Right ventricle myocardium inferior (tissue), 1 donor: ENCODE results near the gene CNTFR. TPM values are rescaled to one million over a fixed set of nuclear protein-coding genes. Genes with fewer than 3 reads are reported as not detected.

Experiments
- ATAC-seq: fragments of 200-7000 bp; cut with Tn5 transposase; one replicate; pipeline ENCODE4 v1.9.1; 2020; ENCODE audit warnings: mild to moderate bottlenecking, moderate library complexity
- DNase-seq: peaks from one replicate; pipeline ENCODE4 v3.0.0; 2021; ENCODE audit errors: missing footprints
- intact Hi-C: fragments of 100-400 bp; cut with DNase I; formaldehyde crosslinking; loops from one replicate; pipeline ENCODE4 v1.11.0; 2022
- total RNA-seq: library from RNA; stranded (reverse); fragmentation: NEBNext Ultra II Directional; extraction: Animal tissue kit (Norgen Biotek cat#: 25700); gene quantifications from one replicate; pipeline ENCODE4 v1.2.1, GENCODE V29; 2021
- donor health status: DM: no; HTN: yes; CAD: no; lungs with severe emphysema.

CNTFR gene
- total RNA-seq, 1 donor from 2014 or later, result 8.7 TPM

- DNase-seq (peak; percentile 41), ATAC-seq (no peak)
- intact Hi-C loops, result no loop called here
Measured at GRCh38 chr9:34623374-34624235, 34.1 kb upstream of the CNTFR start.

GRCh38 chr9:34620061-34620994 lies 30.8 kb upstream of the CNTFR start, which contains the start of gene DCTN3:
Gene DCTN3 (minus strand): TSS chr9:34620495. CDS start chr9:34620464, 31 bp downstream.
- intact Hi-C loops, result no loop called here
- ATAC-seq (peak; percentile 96), DNase-seq (peak; percentile 97)

- intact Hi-C loops, result loop anchor here (10.0 kb wide), 1 partner anchor 490 kb away; the partner anchor contains the start of gene DCAF12
- no peak for DNase-seq
- ATAC-seq, result no peak
Measured at GRCh38 chr9:34615132-34615531, 25.6 kb upstream of the CNTFR start.

GRCh38 chr9:34612788-34613390 lies 23.4 kb upstream of the CNTFR start:
- DNase-seq, result peak; percentile 86
- ATAC-seq, result peak; percentile 70
- intact Hi-C loops, result loop anchor here (1.0 to 10.0 kb wide), 2 partner anchors 21 to 488 kb away; partner anchors contain the start of gene DCAF12

- DNase-seq, result peak; percentile 95
- intact Hi-C loops, result loop anchor here (1.0 to 10.0 kb wide), 2 partner anchors 22 to 487 kb away; partner anchors contain the start of gene DCAF12
- ATAC-seq, result peak; percentile 95
Measured at GRCh38 chr9:34611811-34612787, 22.6 kb upstream of the CNTFR start, which contains the start of gene RPP25L. Gene RPP25L (minus strand): TSS chr9:34612097. CDS start chr9:34611296, 801 bp downstream.

GRCh38 chr9:34611251-34611810 lies 21.8 kb upstream of the CNTFR start:
- intact Hi-C loops, result loop anchor here (10.0 kb wide), 1 partner anchor 487 kb away; the partner anchor contains the start of gene DCAF12

GRCh38 chr9:34610434-34611206 lies 21.1 kb upstream of the CNTFR start:
- DNase-seq, result no peak
- peak; percentile 35 for ATAC-seq
- intact Hi-C loops, result loop anchor here (10.0 kb wide), 1 partner anchor 486 kb away; the partner anchor contains the start of gene DCAF12

More at GRCh38 chr9:34611251-34611810, 21.8 kb upstream of the CNTFR start:
- DNase-seq (no peak), ATAC-seq (peak; percentile 10)

- intact Hi-C loops, result no loop called here
Measured at GRCh38 chr9:34607331-34607730, 17.8 kb upstream of the CNTFR start.

GRCh38 chr9:34606905-34607304 lies 17.4 kb upstream of the CNTFR start:
- no peak for DNase-seq
- intact Hi-C loops, result no loop called here
- no peak for ATAC-seq

More at GRCh38 chr9:34607331-34607730, 17.8 kb upstream of the CNTFR start:
- DNase-seq, result no peak
- ATAC-seq, result no peak

GRCh38 chr9:34606190-34606589 lies 16.7 kb upstream of the CNTFR start:
- DNase-seq, result no peak
- intact Hi-C loops, result no loop called here

GRCh38 chr9:34603610-34604231 lies 14.2 kb upstream of the CNTFR start:
- intact Hi-C loops, result loop anchor here (2.0 to 5.0 kb wide), 2 partner anchors 55 to 271 kb away; no protein-coding TSS in a partner anchor
- peak; percentile 84 for ATAC-seq
- peak; percentile 90 for DNase-seq

More at GRCh38 chr9:34606190-34606589, 16.7 kb upstream of the CNTFR start:
- ATAC-seq, result no peak

GRCh38 chr9:34601937-34602573 lies 12.5 kb upstream of the CNTFR start:
- ATAC-seq, result no peak
- DNase-seq, result no peak
- intact Hi-C loops, result loop anchor here (2.0 to 5.0 kb wide), 2 partner anchors 53 to 270 kb away; no protein-coding TSS in a partner anchor

- DNase-seq (no peak), ATAC-seq (no peak)
- intact Hi-C loops, result loop anchor here (5.0 kb wide), 1 partner anchor 269 kb away; no protein-coding TSS in a partner anchor
Measured at GRCh38 chr9:34600908-34601307, 11.4 kb upstream of the CNTFR start.

- intact Hi-C loops, result loop anchor here (10.0 kb wide), 1 partner anchor 195 kb away; no protein-coding TSS in a partner anchor
- ATAC-seq (no peak), DNase-seq (no peak)
Measured at GRCh38 chr9:34599546-34599945, 10.0 kb upstream of the CNTFR start.

- no peak for DNase-seq
- ATAC-seq, result no peak
Measured at GRCh38 chr9:34594177-34594576, 4.7 kb upstream of the CNTFR start.

More at GRCh38 chr9:34594177-34594576, 4.7 kb upstream of the CNTFR start:
- intact Hi-C loops, result loop anchor here (5.0 to 10.0 kb wide), 2 partner anchors 92 to 189 kb away; no protein-coding TSS in a partner anchor
